Measurements from ENCODE around the gene PFN1.

DNA sequence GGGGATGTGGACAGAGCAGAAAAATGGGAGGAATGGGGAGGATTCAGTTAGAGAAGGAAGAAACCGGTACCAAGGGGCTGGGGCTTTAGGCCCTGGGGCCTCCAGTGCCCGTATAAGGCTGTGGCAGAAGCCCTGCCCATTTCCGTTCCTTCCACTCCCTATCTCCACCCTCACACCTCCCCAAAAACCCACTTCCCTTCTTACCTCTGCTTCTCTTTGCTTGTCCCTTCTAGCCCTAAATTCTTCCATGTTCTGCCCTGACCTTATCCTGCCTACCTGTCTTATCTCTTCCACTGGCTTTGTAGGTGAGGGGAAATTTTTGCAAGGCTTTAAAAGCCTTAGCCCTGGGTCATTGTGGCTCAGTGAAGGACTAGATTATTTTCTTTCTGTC, 4.2 kb downstream of the PFN1 start:
- TF ChIP-seq, protein P1, sequence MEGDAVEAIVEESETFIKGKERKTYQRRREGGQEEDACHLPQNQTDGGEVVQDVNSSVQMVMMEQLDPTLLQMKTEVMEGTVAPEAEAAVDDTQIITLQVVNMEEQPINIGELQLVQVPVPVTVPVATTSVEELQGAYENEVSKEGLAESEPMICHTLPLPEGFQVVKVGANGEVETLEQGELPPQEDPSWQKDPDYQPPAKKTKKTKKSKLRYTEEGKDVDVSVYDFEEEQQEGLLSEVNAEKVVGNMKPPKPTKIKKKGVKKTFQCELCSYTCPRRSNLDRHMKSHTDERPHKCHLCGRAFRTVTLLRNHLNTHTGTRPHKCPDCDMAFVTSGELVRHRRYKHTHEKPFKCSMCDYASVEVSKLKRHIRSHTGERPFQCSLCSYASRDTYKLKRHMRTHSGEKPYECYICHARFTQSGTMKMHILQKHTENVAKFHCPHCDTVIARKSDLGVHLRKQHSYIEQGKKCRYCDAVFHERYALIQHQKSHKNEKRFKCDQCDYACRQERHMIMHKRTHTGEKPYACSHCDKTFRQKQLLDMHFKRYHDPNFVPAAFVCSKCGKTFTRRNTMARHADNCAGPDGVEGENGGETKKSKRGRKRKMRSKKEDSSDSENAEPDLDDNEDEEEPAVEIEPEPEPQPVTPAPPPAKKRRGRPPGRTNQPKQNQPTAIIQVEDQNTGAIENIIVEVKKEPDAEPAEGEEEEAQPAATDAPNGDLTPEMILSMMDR (IDR thresholded peaks at IDR 0.05), result no peak
- TF ChIP-seq POLR2A (IDR thresholded peaks at IDR 0.05), result no peak
